ENCODE data around the gene AATK.
"Not testable (repeated sequence)": the region's sequence is repeated elsewhere in the genome, so short reads cannot be mapped to it uniquely, and the experiment has no call there.

The AATK gene

GRCh38 chr17:81159611-81160265, 6.3 kb downstream of the AATK start:
- no peak for DNase-seq

GRCh38 chr17:81158688-81159590, 7.1 kb downstream of the AATK start:
- DNase-seq, result no peak

GRCh38 chr17:81157848-81158687, 8.0 kb downstream of the AATK start:
- DNase-seq, result no peak

- no peak for DNase-seq
Measured at GRCh38 chr17:81156866-81157805, 8.9 kb downstream of the AATK start.

- DNase-seq, result no peak
Measured at GRCh38 chr17:81154961-81155360, 11.1 kb downstream of the AATK start.

GRCh38 chr17:81154016-81154415, 12.0 kb downstream of the AATK start:
- not testable (repeated sequence) for DNase-seq

- DNase-seq, result no peak
Measured at GRCh38 chr17:81153340-81153803, 12.6 kb downstream of the AATK start.

GRCh38 chr17:81152288-81152828, 13.7 kb downstream of the AATK start:
- DNase-seq, result no peak

GRCh38 chr17:81151278-81151677, 14.7 kb downstream of the AATK start:
- DNase-seq, result no peak

- DNase-seq, result no peak
Measured at GRCh38 chr17:81150377-81151077, 15.5 kb downstream of the AATK start.

GRCh38 chr17:81148986-81149533, 17.0 kb downstream of the AATK start:
- no peak for DNase-seq

- DNase-seq, result no peak
Measured at GRCh38 chr17:81148571-81148970, 17.4 kb downstream of the AATK start.

GRCh38 chr17:81147701-81148100, 18.3 kb downstream of the AATK start:
- DNase-seq, result no peak

- not testable (repeated sequence) for DNase-seq
Measured at GRCh38 chr17:81146208-81146607, 19.8 kb downstream of the AATK start.

GRCh38 chr17:81144423-81144781, 21.6 kb downstream of the AATK start:
- no peak for DNase-seq

GRCh38 chr17:81143717-81144422, 22.2 kb downstream of the AATK start:
- no peak for DNase-seq

GRCh38 chr17:81143200-81143527, 22.9 kb downstream of the AATK start:
- no peak for DNase-seq

GRCh38 chr17:81142301-81143199, 23.5 kb downstream of the AATK start:
- peak; percentile 55 for DNase-seq

- no peak for DNase-seq
Measured at GRCh38 chr17:81140695-81141094, 25.3 kb downstream of the AATK start.

Measured in NCI-H1436 treated with DMSO at 0.1 percent for 48 hours (cell line).